Measurements from ENCODE around the gene RAD1.

The RAD1 gene

DNA sequence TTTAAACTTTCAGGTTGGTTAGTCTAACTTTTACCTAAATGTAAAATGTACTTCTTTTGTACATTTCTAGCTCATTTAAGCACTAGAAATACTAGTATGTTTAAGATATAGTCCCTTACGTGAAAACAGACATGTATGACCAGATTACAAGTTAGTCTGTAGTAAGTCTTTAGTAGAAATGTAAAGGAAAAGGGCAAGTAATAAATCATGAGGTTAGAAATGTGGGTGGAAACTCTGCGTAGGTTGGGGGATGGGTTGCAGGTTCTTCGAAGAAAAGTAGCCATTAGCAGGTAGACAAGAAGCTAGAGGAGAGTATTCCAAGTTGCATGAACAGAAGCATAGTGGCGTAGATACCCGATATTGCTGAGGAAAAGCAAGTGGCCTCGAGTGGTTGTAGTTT lies 22.9 kb downstream of the RAD1 start (continued):
- no peak for TF ChIP-seq PATZ1 (CRISPR knock-in tag; IDR thresholded peaks at IDR 0.05; ENCODE audit: borderline replicate concordance)
- no peak for TF ChIP-seq ZFP3 (CRISPR knock-in tag; IDR thresholded peaks at IDR 0.05)
- TF ChIP-seq ZNF70 (CRISPR knock-in tag; IDR thresholded peaks at IDR 0.05), result no peak
- TF ChIP-seq ZNF565 (CRISPR knock-in tag; conservative IDR thresholded peaks at IDR 0.05; ENCODE audit: low read depth), result no peak
- TF ChIP-seq BACH2 (CRISPR knock-in tag; IDR thresholded peaks at IDR 0.05; ENCODE audit: borderline replicate concordance), result no peak
- TF ChIP-seq RARB (CRISPR knock-in tag; IDR thresholded peaks at IDR 0.05), result no peak
- no peak for TF ChIP-seq ZC3H10 (CRISPR knock-in tag; IDR thresholded peaks at IDR 0.05)
- no peak for TF ChIP-seq TCF4 (CRISPR knock-in tag; IDR thresholded peaks at IDR 0.05; ENCODE audit: borderline replicate concordance)
- TF ChIP-seq OSR1 (CRISPR knock-in tag; IDR thresholded peaks at IDR 0.05), result no peak

DNA sequence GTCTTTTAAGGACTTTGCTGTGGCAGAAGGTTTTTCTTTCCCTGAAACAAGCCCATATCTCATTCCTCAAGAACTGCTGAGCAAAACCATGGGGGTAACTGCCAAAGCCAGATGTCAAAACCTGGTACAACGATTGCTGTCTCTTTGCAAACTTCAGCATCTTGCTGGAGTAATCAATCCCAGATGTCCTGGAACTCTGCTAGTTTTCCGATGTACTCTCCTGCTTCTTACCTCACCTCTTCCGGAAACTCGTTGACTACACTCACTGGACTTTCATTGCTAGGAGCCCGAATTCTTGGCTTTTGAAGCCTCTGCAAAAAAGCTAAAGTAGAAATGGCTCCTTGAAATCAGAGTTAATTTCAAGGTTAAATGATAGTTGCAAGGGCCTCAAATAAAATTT lies 23.3 kb downstream of the RAD1 start:
- TF ChIP-seq GLIS3 (CRISPR knock-in tag; IDR thresholded peaks at IDR 0.05), result no peak
- TF ChIP-seq, protein P1, sequence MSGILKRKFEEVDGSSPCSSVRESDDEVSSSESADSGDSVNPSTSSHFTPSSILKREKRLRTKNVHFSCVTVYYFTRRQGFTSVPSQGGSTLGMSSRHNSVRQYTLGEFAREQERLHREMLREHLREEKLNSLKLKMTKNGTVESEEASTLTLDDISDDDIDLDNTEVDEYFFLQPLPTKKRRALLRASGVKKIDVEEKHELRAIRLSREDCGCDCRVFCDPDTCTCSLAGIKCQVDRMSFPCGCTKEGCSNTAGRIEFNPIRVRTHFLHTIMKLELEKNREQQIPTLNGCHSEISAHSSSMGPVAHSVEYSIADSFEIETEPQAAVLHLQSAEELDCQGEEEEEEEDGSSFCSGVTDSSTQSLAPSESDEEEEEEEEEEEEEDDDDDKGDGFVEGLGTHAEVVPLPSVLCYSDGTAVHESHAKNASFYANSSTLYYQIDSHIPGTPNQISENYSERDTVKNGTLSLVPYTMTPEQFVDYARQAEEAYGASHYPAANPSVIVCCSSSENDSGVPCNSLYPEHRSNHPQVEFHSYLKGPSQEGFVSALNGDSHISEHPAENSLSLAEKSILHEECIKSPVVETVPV (CRISPR knock-in tag; IDR thresholded peaks at IDR 0.05), result no peak
- no peak for TF ChIP-seq CSDC2 (CRISPR knock-in tag; IDR thresholded peaks at IDR 0.05)
- TF ChIP-seq SNAI2 (CRISPR knock-in tag; IDR thresholded peaks at IDR 0.05), result no peak
- TF ChIP-seq OSR1 (CRISPR knock-in tag; IDR thresholded peaks at IDR 0.05), result no peak
- no peak for TF ChIP-seq ZNF70 (CRISPR knock-in tag; IDR thresholded peaks at IDR 0.05)
- no peak for TF ChIP-seq ZFP3 (CRISPR knock-in tag; IDR thresholded peaks at IDR 0.05)
- no peak for TF ChIP-seq ZFP30 (CRISPR knock-in tag; IDR thresholded peaks at IDR 0.05)
- no peak for TF ChIP-seq ZNF8 (CRISPR knock-in tag; IDR thresholded peaks at IDR 0.05)
- no peak for TF ChIP-seq PATZ1 (CRISPR knock-in tag; IDR thresholded peaks at IDR 0.05; ENCODE audit: borderline replicate concordance)
- ATAC-seq, result peak; percentile 95

- ATAC-seq, result no peak
- TF ChIP-seq TCF4 (CRISPR knock-in tag; IDR thresholded peaks at IDR 0.05; ENCODE audit: borderline replicate concordance), result no peak
- no peak for TF ChIP-seq ZNF8 (CRISPR knock-in tag; IDR thresholded peaks at IDR 0.05)
- no peak for TF ChIP-seq ZC3H10 (CRISPR knock-in tag; IDR thresholded peaks at IDR 0.05)
- no peak for TF ChIP-seq ARNTL (CRISPR knock-in tag; IDR thresholded peaks at IDR 0.05; ENCODE audit: borderline replicate concordance, low read depth)
- TF ChIP-seq, protein P2, sequence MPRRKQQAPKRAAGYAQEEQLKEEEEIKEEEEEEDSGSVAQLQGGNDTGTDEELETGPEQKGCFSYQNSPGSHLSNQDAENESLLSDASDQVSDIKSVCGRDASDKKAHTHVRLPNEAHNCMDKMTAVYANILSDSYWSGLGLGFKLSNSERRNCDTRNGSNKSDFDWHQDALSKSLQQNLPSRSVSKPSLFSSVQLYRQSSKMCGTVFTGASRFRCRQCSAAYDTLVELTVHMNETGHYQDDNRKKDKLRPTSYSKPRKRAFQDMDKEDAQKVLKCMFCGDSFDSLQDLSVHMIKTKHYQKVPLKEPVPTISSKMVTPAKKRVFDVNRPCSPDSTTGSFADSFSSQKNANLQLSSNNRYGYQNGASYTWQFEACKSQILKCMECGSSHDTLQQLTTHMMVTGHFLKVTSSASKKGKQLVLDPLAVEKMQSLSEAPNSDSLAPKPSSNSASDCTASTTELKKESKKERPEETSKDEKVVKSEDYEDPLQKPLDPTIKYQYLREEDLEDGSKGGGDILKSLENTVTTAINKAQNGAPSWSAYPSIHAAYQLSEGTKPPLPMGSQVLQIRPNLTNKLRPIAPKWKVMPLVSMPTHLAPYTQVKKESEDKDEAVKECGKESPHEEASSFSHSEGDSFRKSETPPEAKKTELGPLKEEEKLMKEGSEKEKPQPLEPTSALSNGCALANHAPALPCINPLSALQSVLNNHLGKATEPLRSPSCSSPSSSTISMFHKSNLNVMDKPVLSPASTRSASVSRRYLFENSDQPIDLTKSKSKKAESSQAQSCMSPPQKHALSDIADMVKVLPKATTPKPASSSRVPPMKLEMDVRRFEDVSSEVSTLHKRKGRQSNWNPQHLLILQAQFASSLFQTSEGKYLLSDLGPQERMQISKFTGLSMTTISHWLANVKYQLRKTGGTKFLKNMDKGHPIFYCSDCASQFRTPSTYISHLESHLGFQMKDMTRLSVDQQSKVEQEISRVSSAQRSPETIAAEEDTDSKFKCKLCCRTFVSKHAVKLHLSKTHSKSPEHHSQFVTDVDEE (CRISPR knock-in tag; IDR thresholded peaks at IDR 0.05), result no peak
- TF ChIP-seq RARB (CRISPR knock-in tag; IDR thresholded peaks at IDR 0.05), result no peak
These were observed 25.9 kb downstream of the RAD1 start for GRCh38 chr5:34889394-34889793.

- no peak for ATAC-seq
- no peak for TF ChIP-seq CSDC2 (CRISPR knock-in tag; IDR thresholded peaks at IDR 0.05)
- no peak for TF ChIP-seq ZFP3 (CRISPR knock-in tag; IDR thresholded peaks at IDR 0.05)
- TF ChIP-seq, protein P1 (CRISPR knock-in tag; IDR thresholded peaks at IDR 0.05), result no peak
- no peak for TF ChIP-seq ISL1 (CRISPR knock-in tag; IDR thresholded peaks at IDR 0.05)
- TF ChIP-seq ZNF70 (CRISPR knock-in tag; IDR thresholded peaks at IDR 0.05), result no peak
- no peak for TF ChIP-seq ARNTL (CRISPR knock-in tag; IDR thresholded peaks at IDR 0.05; ENCODE audit: borderline replicate concordance, low read depth)
- no peak for TF ChIP-seq PATZ1 (CRISPR knock-in tag; IDR thresholded peaks at IDR 0.05; ENCODE audit: borderline replicate concordance)
- no peak for TF ChIP-seq ZNF8 (CRISPR knock-in tag; IDR thresholded peaks at IDR 0.05)
- TF ChIP-seq OSR1 (CRISPR knock-in tag; IDR thresholded peaks at IDR 0.05), result no peak
- TF ChIP-seq, protein P2 (CRISPR knock-in tag; IDR thresholded peaks at IDR 0.05), result no peak
- TF ChIP-seq BACH2 (CRISPR knock-in tag; IDR thresholded peaks at IDR 0.05; ENCODE audit: borderline replicate concordance), result no peak
- TF ChIP-seq RARB (CRISPR knock-in tag; IDR thresholded peaks at IDR 0.05), result no peak
- no peak for TF ChIP-seq TCF4 (CRISPR knock-in tag; IDR thresholded peaks at IDR 0.05; ENCODE audit: borderline replicate concordance)
These were observed 28.7 kb downstream of the RAD1 start for GRCh38 chr5:34886392-34887119.
